BLaER1 treated with 17β-estradiol and CSF1 and Interleukin-3, amounts not matched to agents 10 nM and 100 nM (cell line): ENCODE results near the gene FAM107B.
A peak's percentile ranks its signal among the peaks of the same experiment; 100 is the strongest.

Source experiments
- H3K27ac ChIP-seq, 11 experiments: shearing (Covaris generic); formaldehyde crosslinking; 2 replicates each; pipeline ENCODE4 v1.8.1; 2022
- H3K27me3 ChIP-seq, 11 experiments: shearing (Covaris generic); formaldehyde crosslinking; 2 replicates each; pipeline ENCODE4 v1.8.1; 2022
- H3K36me3 ChIP-seq, 11 experiments: shearing (Covaris generic); formaldehyde crosslinking; 2 replicates each; pipeline ENCODE4 v1.8.1; 2022
- H3K4me1 ChIP-seq, 10 experiments: shearing (Covaris generic); formaldehyde crosslinking; 2 replicates each; pipeline ENCODE4 v1.8.1; 2022
- H3K4me2 ChIP-seq, 11 experiments: shearing (Covaris generic); formaldehyde crosslinking; 2 replicates each; pipeline ENCODE4 v1.8.1; 2022
- H3K4me3 ChIP-seq, 10 experiments: shearing (Covaris generic); formaldehyde crosslinking; 2 replicates each; pipeline ENCODE4 v1.8.1; 2022
- H3K9ac ChIP-seq, 11 experiments: shearing (Covaris generic); formaldehyde crosslinking; 2 replicates each; pipeline ENCODE4 v1.8.1; 2022
- H3K9me3 ChIP-seq, 11 experiments: shearing (Covaris generic); formaldehyde crosslinking; replicated peaks in 1 of 11; 2 replicates each; pipeline ENCODE4 v1.8.1; 2022
- H4K20me1 ChIP-seq, 11 experiments: shearing (Covaris generic); formaldehyde crosslinking; 2 replicates each; pipeline ENCODE4 v1.8.1; 2022
- Cebpa-rat ChIP-seq, 11 experiments: shearing (Covaris generic); IDR thresholded peaks; 2 replicates each; pipeline ENCODE4 v1.8.1; 2022

The FAM107B gene

DNA sequence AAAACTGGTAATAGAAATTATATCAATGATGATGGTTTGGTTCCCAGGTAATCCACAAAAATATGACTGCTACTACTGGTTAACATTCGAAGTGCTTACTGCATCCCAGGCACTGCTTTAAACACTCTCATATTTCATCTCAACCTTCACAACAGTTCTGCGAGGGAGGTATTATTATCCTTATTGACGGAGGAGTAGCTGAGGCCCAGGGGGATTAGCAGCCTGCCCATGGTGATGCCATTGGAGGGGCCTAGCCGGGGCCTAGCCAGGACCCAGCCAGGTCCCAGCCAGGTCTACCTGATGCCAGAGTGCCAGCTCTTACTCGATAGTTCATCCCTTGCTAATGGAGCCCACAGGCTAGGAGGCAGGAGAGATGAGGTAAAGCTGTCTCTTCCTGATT, 217.1 kb downstream of the FAM107B start:
- Histone ChIP-seq H3K9me3 (no peaks in the 10 kb centered on the region; a peak in 1 of 22 replicates), H4K20me1 (peaks cover 0 to 100% (median 83%) of the 10 kb centered on the region in 11 experiments; a peak in 17 of 22 replicates), H3K9ac (peak overlapping the region in 10 of 11 experiments; percentile 12 to 73 (median 57); a peak in 13 of 22 replicates), H3K27me3 (no peaks in the 10 kb centered on the region), H3K36me3 (peaks cover 0 to 95% (median 62%) of the 10 kb centered on the region in 11 experiments; a peak in 18 of 22 replicates), H3K4me1 (peaks cover 97 to 100% (median 100%) of the 10 kb centered on the region in 10 experiments), H3K27ac (peak overlapping the region; percentile 65 to 94 (median 87); a peak in 19 of 22 replicates), H3K4me2 (peak overlapping the region; percentile 78 to 97 (median 84)), H3K4me3 (no peak overlapping the region)
- no peak for TF ChIP-seq Cebpa-rat (IDR thresholded peaks at IDR 0.05)

GRCh38 chr10:14556285-14556956, 218.3 kb downstream of the FAM107B start:
- no peak for TF ChIP-seq Cebpa-rat (IDR thresholded peaks at IDR 0.05)
- Histone ChIP-seq H3K27me3 (no peaks in the 10 kb centered on the region), H3K4me2 (peak overlapping the region; percentile 78 to 97 (median 84)), H3K36me3 (peaks cover 0 to 95% (median 65%) of the 10 kb centered on the region in 11 experiments; a peak in 19 of 22 replicates), H3K4me1 (peaks cover 96 to 100% (median 99%) of the 10 kb centered on the region in 10 experiments), H3K9ac (peak overlapping the region; percentile 51 to 73 (median 63); a peak in 21 of 22 replicates), H3K9me3 (no peaks in the 10 kb centered on the region; a peak in 1 of 22 replicates), H3K27ac (peak overlapping the region; percentile 65 to 94 (median 87)), H4K20me1 (peaks cover 0 to 100% (median 78%) of the 10 kb centered on the region in 11 experiments; a peak in 17 of 22 replicates), H3K4me3 (peak overlapping the region in 4 of 10 experiments; percentile 5 to 13 (median 8); a peak in 1 of 20 replicates)

DNA sequence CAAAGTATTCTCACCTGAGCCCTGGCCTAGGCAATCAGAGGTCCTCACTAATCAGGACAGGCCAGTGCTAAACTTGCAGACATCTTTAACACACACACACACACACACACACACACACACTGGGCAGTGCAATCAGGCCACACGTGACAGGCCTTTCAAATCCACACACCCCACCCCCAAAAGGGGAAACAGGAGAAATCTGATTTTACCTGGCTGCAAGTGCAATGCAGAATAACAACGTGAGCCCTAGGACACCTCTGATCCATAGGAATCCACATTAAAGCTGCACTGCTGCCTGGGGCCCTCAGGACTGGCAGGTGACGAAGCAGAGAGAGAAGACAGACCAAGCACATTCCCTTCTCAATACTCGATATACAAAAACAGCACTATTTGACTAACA, 218.9 kb downstream of the FAM107B start:
- Histone ChIP-seq H3K4me2 (peak overlapping the region; percentile 78 to 97 (median 84)), H3K27ac (peak overlapping the region; percentile 65 to 94 (median 87); a peak in 21 of 22 replicates), H4K20me1 (peaks cover 0 to 100% (median 72%) of the 10 kb centered on the region in 11 experiments; a peak in 17 of 22 replicates), H3K9me3 (no peaks in the 10 kb centered on the region; a peak in 1 of 22 replicates), H3K27me3 (no peaks in the 10 kb centered on the region), H3K4me1 (peaks cover 90 to 100% (median 98%) of the 10 kb centered on the region in 10 experiments), H3K9ac (peak overlapping the region; percentile 51 to 73 (median 63); a peak in 21 of 22 replicates), H3K4me3 (peak overlapping the region in 2 of 10 experiments; percentile 5 to 9; a peak in 2 of 20 replicates), H3K36me3 (peaks cover 0 to 95% (median 66%) of the 10 kb centered on the region in 11 experiments; a peak in 19 of 22 replicates)
- no peak for TF ChIP-seq Cebpa-rat (IDR thresholded peaks at IDR 0.05)

- no peaks in the 10 kb centered on the region; a peak in 1 of 22 replicates for H3K9me3 ChIP-seq
- peak overlapping the region; percentile 76 to 97 (median 86) for H3K4me2 ChIP-seq
These were observed 220.0 kb downstream of the FAM107B start for GRCh38 chr10:14554491-14555205.

DNA sequence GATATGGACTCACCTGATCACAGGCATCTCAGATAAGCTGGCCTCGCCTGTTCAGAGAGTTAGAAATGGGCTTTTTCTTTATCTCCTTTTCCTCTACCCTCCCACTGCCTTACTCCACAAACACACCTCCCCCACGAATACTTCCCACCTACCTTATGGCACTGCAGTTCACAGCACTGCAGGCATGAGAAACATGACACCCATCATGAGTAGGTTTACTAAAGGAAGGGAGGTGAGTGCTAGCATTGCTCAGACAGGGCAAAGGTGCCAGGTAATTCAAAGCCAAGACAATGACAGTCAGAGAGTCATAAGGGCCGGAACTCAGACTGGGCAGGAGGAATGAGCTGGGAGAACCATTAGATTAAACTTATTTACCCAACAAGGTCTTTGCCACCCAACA, 220.6 kb downstream of the FAM107B start:
- Histone ChIP-seq H3K4me3 (peak overlapping the region in 8 of 10 experiments; percentile 2 to 45 (median 27); a peak in 9 of 20 replicates), H3K27ac (peak overlapping the region; percentile 64 to 94 (median 87)), H3K9ac (peak overlapping the region; percentile 40 to 79 (median 68); a peak in 21 of 22 replicates), H4K20me1 (peaks cover 0 to 100% (median 70%) of the 10 kb centered on the region in 11 experiments; a peak in 17 of 22 replicates), H3K36me3 (peaks cover 0 to 95% (median 75%) of the 10 kb centered on the region in 11 experiments; a peak in 19 of 22 replicates), H3K27me3 (no peaks in the 10 kb centered on the region), H3K9me3 (no peaks in the 10 kb centered on the region), H3K4me2 (peak overlapping the region; percentile 76 to 97 (median 86)), H3K4me1 (peaks cover 86 to 100% (median 97%) of the 10 kb centered on the region in 10 experiments)
- TF ChIP-seq Cebpa-rat (IDR thresholded peaks at IDR 0.05), result no peak

More at GRCh38 chr10:14554491-14555205, 220.0 kb downstream of the FAM107B start:
- Histone ChIP-seq H4K20me1 (peaks cover 0 to 100% (median 70%) of the 10 kb centered on the region in 11 experiments; a peak in 16 of 22 replicates), H3K27ac (peak overlapping the region; percentile 64 to 94 (median 87)), H3K9ac (peak overlapping the region; percentile 40 to 79 (median 68); a peak in 21 of 22 replicates), H3K36me3 (peaks cover 0 to 95% (median 72%) of the 10 kb centered on the region in 11 experiments; a peak in 19 of 22 replicates), H3K4me1 (peaks cover 86 to 100% (median 97%) of the 10 kb centered on the region in 10 experiments), H3K4me3 (peak overlapping the region in 7 of 10 experiments; percentile 3 to 45 (median 28); a peak in 10 of 20 replicates), H3K27me3 (no peaks in the 10 kb centered on the region)
- TF ChIP-seq Cebpa-rat (IDR thresholded peaks at IDR 0.05), result peak in 9 of 11 experiments; percentile 16 to 90 (median 63); a peak in 14 of 22 replicates

DNA sequence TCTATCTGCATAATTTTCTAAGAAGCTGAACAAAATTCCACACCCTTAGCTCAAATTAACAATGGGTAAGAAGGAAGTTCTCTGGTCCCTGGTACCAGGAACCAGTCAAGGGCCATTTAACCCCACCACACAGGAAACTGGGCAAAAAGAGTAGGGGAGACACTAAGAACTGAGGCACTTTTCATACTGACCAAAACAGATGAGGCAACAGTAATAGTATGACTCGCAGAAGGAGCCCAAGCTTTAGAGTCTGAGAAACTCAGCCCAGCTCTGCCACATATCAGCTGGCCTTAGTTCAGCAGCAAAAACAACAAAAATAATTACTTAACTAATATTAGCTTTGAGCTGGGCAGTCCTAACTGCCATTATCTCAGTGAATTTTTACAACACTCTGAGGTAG, 221.2 kb downstream of the FAM107B start:
- Histone ChIP-seq H3K4me3 (peak overlapping the region in 4 of 10 experiments; percentile 26 to 45 (median 30); a peak in 7 of 20 replicates), H3K4me1 (peaks cover 86 to 100% (median 97%) of the 10 kb centered on the region in 10 experiments), H3K27ac (peak overlapping the region; percentile 64 to 94 (median 87)), H3K27me3 (no peaks in the 10 kb centered on the region), H3K9me3 (no peaks in the 10 kb centered on the region), H3K36me3 (peaks cover 0 to 95% (median 76%) of the 10 kb centered on the region in 11 experiments; a peak in 21 of 22 replicates), H4K20me1 (peaks cover 0 to 100% (median 70%) of the 10 kb centered on the region in 11 experiments; a peak in 17 of 22 replicates), H3K4me2 (peak overlapping the region; percentile 76 to 97 (median 86)), H3K9ac (peak overlapping the region; percentile 40 to 79 (median 68); a peak in 20 of 22 replicates)
- TF ChIP-seq Cebpa-rat (IDR thresholded peaks at IDR 0.05), result peak in 2 of 11 experiments; percentile 43 to 49; a peak in 2 of 22 replicates

- peak in 1 of 11 experiments; percentile 9; a peak in 1 of 22 replicates for TF ChIP-seq Cebpa-rat (IDR thresholded peaks at IDR 0.05)
- H3K27ac ChIP-seq, result peak overlapping the region in 9 of 11 experiments; percentile 18 to 94 (median 88); a peak in 17 of 22 replicates
- peaks cover 79 to 100% (median 97%) of the 10 kb centered on the region in 10 experiments for H3K4me1 ChIP-seq
- peak overlapping the region in 4 of 11 experiments; percentile 1 to 77 (median 42); a peak in 4 of 22 replicates for H3K9ac ChIP-seq
- no peaks in the 10 kb centered on the region for H3K9me3 ChIP-seq
- H3K4me3 ChIP-seq, result peak overlapping the region in 4 of 10 experiments; percentile 1 to 28 (median 14); a peak in 2 of 20 replicates
- no peaks in the 10 kb centered on the region for H3K27me3 ChIP-seq
- peaks cover 7 to 95% (median 76%) of the 10 kb centered on the region in 11 experiments; a peak in 21 of 22 replicates for H3K36me3 ChIP-seq
- H3K4me2 ChIP-seq, result peak overlapping the region; percentile 4 to 97 (median 86); a peak in 19 of 22 replicates
- H4K20me1 ChIP-seq, result peaks cover 0 to 100% (median 70%) of the 10 kb centered on the region in 11 experiments; a peak in 18 of 22 replicates
These were observed 222.7 kb downstream of the FAM107B start for GRCh38 chr10:14552015-14552414.
